ENCODE data around the gene MYO1G.

MYO1G gene

GRCh38 chr7:44930921-44931320, 47.9 kb downstream of the MYO1G start:
- no peak for DNase-seq

GRCh38 chr7:44922351-44922694, 56.5 kb downstream of the MYO1G start:
- no peak for DNase-seq

GRCh38 chr7:44921607-44922350, 57.0 kb downstream of the MYO1G start:
- peak; percentile 96 to 98 for DNase-seq

DNA sequence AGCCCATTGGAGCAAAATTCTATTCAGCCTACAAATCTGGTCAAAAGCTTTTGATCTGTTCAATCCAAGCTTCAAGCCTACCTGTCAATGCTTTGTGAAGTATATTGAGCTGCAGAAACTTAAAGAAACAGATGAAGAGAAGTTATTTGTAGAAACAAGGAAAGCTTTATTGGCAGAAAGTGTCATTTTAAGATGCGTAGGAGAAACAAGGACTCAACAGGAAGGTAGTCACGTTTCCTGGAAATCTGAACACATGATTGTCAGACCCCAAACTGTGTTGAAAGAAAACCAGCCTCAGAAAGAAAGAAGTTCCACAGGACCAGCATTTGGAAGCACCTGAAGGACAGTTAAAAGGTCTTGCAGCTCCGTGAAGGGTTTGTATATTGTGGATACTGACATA, 58.7 kb downstream of the MYO1G start:
- no peak for DNase-seq

DNA sequence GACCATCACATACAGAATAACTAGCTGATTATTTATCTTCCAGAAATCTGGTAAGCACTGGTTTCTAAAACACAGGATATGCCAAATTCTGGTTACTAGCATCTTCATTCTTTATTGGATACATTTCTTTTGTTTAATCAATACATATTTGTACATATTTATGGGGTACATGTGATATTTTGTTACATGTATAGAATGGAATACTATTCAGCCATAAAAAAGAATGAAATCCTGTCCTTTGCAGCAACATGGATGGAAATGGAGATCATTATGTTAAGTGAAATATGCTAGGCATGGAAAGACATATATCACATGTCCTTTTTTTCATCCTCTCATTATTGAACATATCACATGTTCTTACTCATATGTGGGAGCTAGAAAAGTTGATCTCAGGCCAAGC, 60.8 kb downstream of the MYO1G start:
- no peak for DNase-seq

DNA sequence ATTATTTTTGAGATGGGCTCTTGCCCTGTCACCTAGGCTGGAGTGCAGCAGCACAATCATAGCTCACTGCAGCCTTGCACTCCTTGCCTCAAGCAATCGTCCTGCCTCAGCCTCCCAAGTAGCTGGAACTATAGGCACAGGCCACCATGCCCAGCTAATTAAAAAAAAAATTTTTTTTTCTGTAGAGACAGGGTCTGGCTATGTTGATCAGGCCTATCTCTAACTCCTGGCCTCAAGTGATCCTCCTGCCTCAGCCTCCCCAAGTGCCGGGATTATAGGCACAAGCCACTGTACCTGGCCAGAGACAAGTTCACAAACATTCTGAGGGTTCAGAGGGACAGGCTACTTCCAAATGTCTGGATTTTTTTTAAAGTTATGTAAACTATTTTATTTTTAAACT, 61.4 kb downstream of the MYO1G start:
- no peak for DNase-seq

DNA sequence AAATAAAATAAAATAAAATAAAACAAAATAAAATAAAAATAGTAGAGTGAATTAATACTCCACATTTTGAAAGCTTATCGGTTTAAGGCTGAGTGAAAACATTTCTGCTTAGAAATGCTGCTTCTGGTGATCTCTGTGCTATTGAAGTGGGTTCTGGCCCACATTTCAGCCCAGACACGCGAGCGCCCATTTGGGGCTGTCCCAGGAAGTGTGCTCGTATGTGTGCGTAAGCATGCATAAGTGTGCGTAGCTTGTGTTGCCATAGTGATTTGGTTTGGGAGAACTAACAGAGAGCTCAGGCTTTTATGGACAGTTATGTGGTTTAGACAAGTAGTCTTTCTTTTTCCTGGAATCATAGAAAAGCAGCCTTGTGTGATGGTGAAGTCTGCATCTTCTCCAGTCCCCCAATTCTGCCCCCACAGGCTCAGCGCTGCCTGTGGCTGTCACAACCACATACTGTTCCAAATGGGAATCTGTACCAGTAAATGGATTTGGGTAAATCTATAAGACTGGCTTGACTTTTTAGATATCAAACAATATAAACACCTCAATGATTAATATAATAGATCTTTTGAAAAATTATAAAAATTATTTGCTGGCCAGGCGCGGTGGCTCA, 63.7 kb downstream of the MYO1G start:
- DNase-seq, result peak; percentile 62 to 70

- no peak for DNase-seq
These were observed 66.0 kb downstream of the MYO1G start for GRCh38 chr7:44912775-44913347.
